Measurements from ENCODE around the gene LRRC45.
A peak's percentile ranks its signal among the peaks of the same experiment; 100 is the strongest.

Gene LRRC45

GRCh38 chr17:82020572-82021106, 2.5 kb upstream of the LRRC45 start:
- no peak for DNase-seq

GRCh38 chr17:82021107-82021899, 1.8 kb upstream of the LRRC45 start:
- DNase-seq: peak; percentile 30

- no peak for DNase-seq
Measured at GRCh38 chr17:82021900-82022309, 1.2 kb upstream of the LRRC45 start.

GRCh38 chr17:82022310-82022980, 660 bp upstream of the LRRC45 start, which contains the start of gene CENPX:
Gene CENPX, minus strand, starts transcription at chr17:82022878. Its CDS starts 17 bp downstream, at chr17:82022861.
- no peak for DNase-seq

GRCh38 chr17:82023447-82024241, 539 bp downstream of the LRRC45 start:
- DNase-seq: no peak

- no peak for DNase-seq
Measured at GRCh38 chr17:82024859-82025258, 1.8 kb downstream of the LRRC45 start.

GRCh38 chr17:82025401-82026107, 2.4 kb downstream of the LRRC45 start:
- no peak for DNase-seq

- DNase-seq: no peak
Measured at GRCh38 chr17:82028246-82028645, 5.1 kb downstream of the LRRC45 start.

- DNase-seq: no peak
Measured at GRCh38 chr17:82028966-82029365, 5.9 kb downstream of the LRRC45 start.

- no peak for DNase-seq
Measured at GRCh38 chr17:82029391-82029790, 6.3 kb downstream of the LRRC45 start.

GRCh38 chr17:82029990-82030469, 6.9 kb downstream of the LRRC45 start:
- DNase-seq: no peak

- peak; percentile 37 for DNase-seq
Measured at GRCh38 chr17:82030470-82031302, 7.6 kb downstream of the LRRC45 start.

GRCh38 chr17:82031303-82031884, 8.3 kb downstream of the LRRC45 start, which contains the start of gene RAC3:
Gene RAC3, plus strand, starts transcription at chr17:82031678. Its CDS starts 84 bp downstream, at chr17:82031762.
- no peak for DNase-seq

GRCh38 chr17:82031885-82032627, 9.0 kb downstream of the LRRC45 start:
- DNase-seq: peak; percentile 17

GRCh38 chr17:82033359-82034085, 10.4 kb downstream of the LRRC45 start:
- no peak for DNase-seq

GRCh38 chr17:82034371-82035011, 11.4 kb downstream of the LRRC45 start:
- DNase-seq: no peak

GRCh38 chr17:82035488-82035887, 12.4 kb downstream of the LRRC45 start:
- DNase-seq: no peak

GRCh38 chr17:82035956-82036633, 13.0 kb downstream of the LRRC45 start:
- DNase-seq: no peak

Data from NCI-H526 treated with DMSO at 0.1 percent for 48 hours (cell line).